Measurements from ENCODE around the gene NET1. TPM values are rescaled to one million over a fixed set of nuclear protein-coding genes. Genes with fewer than 3 reads are reported as not detected.

NET1 gene
- total and polyA plus RNA-seq, 12 donors = 6.0 to 22.6 (median 16.7) TPM

DNA sequence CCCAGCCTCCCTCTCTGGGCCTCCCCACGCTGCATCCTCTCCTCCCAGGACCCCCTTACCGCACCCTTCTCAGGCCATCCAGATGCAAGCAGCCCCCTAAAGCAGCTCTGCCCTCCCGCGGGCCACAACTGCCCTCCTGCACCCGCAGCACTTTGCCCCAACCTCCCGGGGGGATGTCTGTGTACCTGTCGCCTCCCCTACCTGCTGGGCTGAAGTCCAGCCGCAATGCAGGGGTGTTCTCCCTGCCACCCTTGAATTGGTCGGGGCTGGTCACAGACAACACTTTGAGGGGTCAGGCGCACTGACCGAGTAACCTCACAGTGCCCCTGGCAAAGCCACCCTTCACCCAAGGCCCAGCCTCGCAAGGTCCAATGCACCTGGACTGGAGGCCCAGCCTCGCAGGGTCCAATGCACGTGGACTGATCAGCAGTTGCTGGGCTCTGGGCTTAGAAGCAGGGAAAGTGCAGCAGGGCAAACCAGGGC is 95.3 kb downstream of the NET1 start:
- no peak for ATAC-seq

GRCh38 chr10:5508161-5508604 is 95.8 kb downstream of the NET1 start:
- no peak overlapping the region for H3K4me3 ChIP-seq
- no peaks in the 10 kb centered on the region for H3K9me3 ChIP-seq
- peaks cover 0 to 8% (median 0%) of the 10 kb centered on the region in 7 donors for H3K27me3 ChIP-seq
- WGBS, 2 donors = 95 to 97% methylated on average over 18 of the region's 18 CpGs
- DNase-seq (no peak), ATAC-seq (no peak)
- no peak overlapping the region for H3K27ac ChIP-seq
- intact Hi-C loops (cut with DNase I) = no loop called here
- no peaks in the 10 kb centered on the region for H3K4me1 ChIP-seq
- TF ChIP-seq CTCF (IDR thresholded peaks at IDR 0.05) = no peak
- no peaks in the 10 kb centered on the region for H3K36me3 ChIP-seq

More for the DNA sequence above, 95.3 kb downstream of the NET1 start:
- Histone ChIP-seq H3K9me3 (no peaks in the 10 kb centered on the region), H3K4me1 (no peaks in the 10 kb centered on the region), H3K27me3 (peaks cover 0 to 3% (median 0%) of the 10 kb centered on the region in 7 donors), H3K4me3 (no peak overlapping the region), H3K27ac (no peak overlapping the region), H3K36me3 (no peaks in the 10 kb centered on the region)
- intact Hi-C loops (cut with DNase I) = no loop called here
- 92 to 96% methylated on average over 13 to 14 of the region's 14 CpGs for WGBS, 2 donors
- no peak for DNase-seq
- no peak for TF ChIP-seq CTCF (IDR thresholded peaks at IDR 0.05)

Other genes with a start within 250 kb of the NET1 start
- under 1 TPM in 2 of 10 donors, not detected in 8; 0.39 to 0.51 TPM for gene AKR1C8, start 227.4 kb upstream of the NET1 start, total RNA-seq
- gene AKR1C8, start 227.4 kb upstream of the NET1 start, polyA plus RNA-seq = under 1 TPM in 1 of 2 donors, not detected in 1; 0.04 TPM
- not detected for gene AKR1C4, start 215.7 kb upstream of the NET1 start, total RNA-seq
- gene AKR1C4, start 215.7 kb upstream of the NET1 start, polyA plus RNA-seq = not detected
- gene UCN3, start 47.6 kb upstream of the NET1 start, total RNA-seq = not detected
- not detected for gene UCN3, start 47.6 kb upstream of the NET1 start, polyA plus RNA-seq
- gene TUBAL3, start 7.7 kb upstream of the NET1 start, total RNA-seq = under 1 TPM in 7 of 10 donors, not detected in 3; 0.14 to 0.72 (median 0.17) TPM
- gene TUBAL3, start 7.7 kb upstream of the NET1 start, polyA plus RNA-seq = under 1 TPM; 0.23 to 0.51 TPM
- gene CALML5, start 87.0 kb downstream of the NET1 start, total RNA-seq = not detected
- gene CALML5, start 87.0 kb downstream of the NET1 start, polyA plus RNA-seq = not detected
- gene CALML3, start 112.4 kb downstream of the NET1 start, total RNA-seq = not detected
- under 1 TPM in 1 of 2 donors, not detected in 1; 0.04 TPM for gene CALML3, start 112.4 kb downstream of the NET1 start, polyA plus RNA-seq

All from heart right ventricle (tissue), 16 donors.